ENCODE measurements around the gene BTBD9. TPM values are rescaled to one million over a fixed set of nuclear protein-coding genes. Genes with fewer than 3 reads are reported as not detected.
A peak's percentile ranks its signal among the peaks of the same experiment; 100 is the strongest.

The BTBD9 gene
- total and polyA plus RNA-seq, 2 experiments from 2014 or later: 13.0 to 17.0 TPM

GRCh38 chr6:38146021-38146733, 493.6 kb downstream of the BTBD9 start:
- TF ChIP-seq CTCF (IDR thresholded peaks at IDR 0.05; ENCODE audit: poor library complexity): no peak
- no peak for TF ChIP-seq EZH2phosphoT487 (IDR thresholded peaks at IDR 0.05; ENCODE audit: low read depth, severe bottlenecking, unreplicated experiment)
- H4K20me1 ChIP-seq (ENCODE audit: insufficient read depth, poor library complexity, severe bottlenecking): peaks cover 55% of the 10 kb centered on the region

GRCh38 chr6:38144365-38144945, 495.3 kb downstream of the BTBD9 start:
- no peaks in the 10 kb centered on the region for H3K27me3 ChIP-seq
- peaks cover 42% of the 10 kb centered on the region for H3K79me2 ChIP-seq
- TF ChIP-seq CTCF (IDR thresholded peaks at IDR 0.05; ENCODE audit: poor library complexity) (peak; percentile 7), EZH2 (IDR thresholded peaks at IDR 0.05; ENCODE audit: borderline replicate concordance) (no peak)
- no peak for DNase-seq (ENCODE audit: low spot score)
- WGBS (ENCODE audit: low lambda C conversion rate, missing lambda C conversion rate): 96% methylated on average over 5 of the region's 5 CpGs
- H3K27ac ChIP-seq: no peak overlapping the region
- H2AFZ ChIP-seq: no peak overlapping the region
- H3K9me3 ChIP-seq (ENCODE audit: low read depth): no peaks in the 10 kb centered on the region
- H3K4me1 ChIP-seq (ENCODE audit: insufficient read depth): no peaks in the 10 kb centered on the region
- H3K36me3 ChIP-seq (replicated peaks; ENCODE audit: insufficient read depth, low read depth): no peaks in the 10 kb centered on the region
- no peak overlapping the region for H3K4me3 ChIP-seq
- H3K9me2 ChIP-seq (replicated peaks; ENCODE audit: insufficient read depth): no peaks in the 10 kb centered on the region
- no peak overlapping the region for H3K4me2 ChIP-seq
- H4K20me1 ChIP-seq (ENCODE audit: insufficient read depth, poor library complexity, severe bottlenecking): peaks cover 68% of the 10 kb centered on the region

More at GRCh38 chr6:38146021-38146733, 493.6 kb downstream of the BTBD9 start:
- Histone ChIP-seq H3K36me3 (replicated peaks; ENCODE audit: insufficient read depth, low read depth) (no peaks in the 10 kb centered on the region), H3K4me3 (no peak overlapping the region), H3K9me2 (replicated peaks; ENCODE audit: insufficient read depth) (no peaks in the 10 kb centered on the region), H3K4me1 (ENCODE audit: insufficient read depth) (no peaks in the 10 kb centered on the region), H3K4me2 (no peak overlapping the region), H3K27ac (no peak overlapping the region), H3K79me2 (peaks cover 24% of the 10 kb centered on the region), H3K9me3 (ENCODE audit: low read depth) (no peaks in the 10 kb centered on the region), H3K27me3 (no peaks in the 10 kb centered on the region), H2AFZ (no peak overlapping the region)
- no peak for DNase-seq (ENCODE audit: low spot score)
- 92% methylated on average over 8 of the region's 8 CpGs for WGBS (ENCODE audit: low lambda C conversion rate, missing lambda C conversion rate)

GRCh38 chr6:38143191-38144150, 496.3 kb downstream of the BTBD9 start:
- H3K4me2 ChIP-seq: no peak overlapping the region
- H3K27me3 ChIP-seq: no peaks in the 10 kb centered on the region
- H4K20me1 ChIP-seq (ENCODE audit: insufficient read depth, poor library complexity, severe bottlenecking): peaks cover 68% of the 10 kb centered on the region
- WGBS (ENCODE audit: low lambda C conversion rate, missing lambda C conversion rate): 87% methylated on average over 8 of the region's 8 CpGs
- no peak overlapping the region for H3K27ac ChIP-seq
- peaks cover 46% of the 10 kb centered on the region for H3K79me2 ChIP-seq
- no peak for DNase-seq (ENCODE audit: low spot score)
- no peaks in the 10 kb centered on the region for H3K36me3 ChIP-seq (replicated peaks; ENCODE audit: insufficient read depth, low read depth)
- no peak overlapping the region for H3K4me3 ChIP-seq
- H3K9me2 ChIP-seq (replicated peaks; ENCODE audit: insufficient read depth): no peaks in the 10 kb centered on the region
- no peak overlapping the region for H2AFZ ChIP-seq
- no peaks in the 10 kb centered on the region for H3K9me3 ChIP-seq (ENCODE audit: low read depth)
- no peaks in the 10 kb centered on the region for H3K4me1 ChIP-seq (ENCODE audit: insufficient read depth)
- TF ChIP-seq CTCF (IDR thresholded peaks at IDR 0.05; ENCODE audit: poor library complexity) (no peak), EZH2 (IDR thresholded peaks at IDR 0.05; ENCODE audit: borderline replicate concordance) (no peak), EZH2phosphoT487 (IDR thresholded peaks at IDR 0.05; ENCODE audit: low read depth, severe bottlenecking, unreplicated experiment) (no peak)

Data from hepatocyte (in vitro differentiated cells).